Measurements from ENCODE around the gene MST1. TPM values are rescaled to one million over a fixed set of nuclear protein-coding genes. Genes with fewer than 3 reads are reported as not detected.

The MST1 gene
- total RNA-seq, 4 donors from 2014 or later: 0.89 to 7.3 (median 4.4) TPM

GRCh38 chr3:49719214-49719884 is 30.1 kb upstream of the MST1 start, which contains the start of gene AMIGO3:
TSS of gene AMIGO3 (minus strand) at chr3:49719684. CDS start at chr3:49719465, 219 bp downstream.
- peak within 1 kb of the TSS in 3 of 4 donors; percentile 68 to 75 (median 73) for H3K27ac ChIP-seq
- peak in 1 of 2 donors; percentile 34 for TF ChIP-seq POLR2A (IDR thresholded peaks at IDR 0.05)
- no peak for TF ChIP-seq EP300 (IDR thresholded peaks at IDR 0.05)
- peak; percentile 32 for TF ChIP-seq POLR2AphosphoS5 (IDR thresholded peaks at IDR 0.05)
- peak in 3 of 4 experiments; percentile 69 to 80 (median 77) for TF ChIP-seq CTCF (IDR thresholded peaks at IDR 0.05)
- H3K4me3 ChIP-seq: peak within 1 kb of the TSS; percentile 32 to 62
- peaks cover 0 to 54% (median 17%) of the 10 kb centered on the region in 3 donors for H3K4me1 ChIP-seq
- H3K36me3 ChIP-seq: peaks cover 0 to 47% of the 10 kb centered on the region in 2 donors
- peak; percentile 81 for ATAC-seq
- WGBS, 2 donors (ENCODE audit: low coverage in 1 of 2): 0% methylated on average over 2 of the region's 50 CpGs; no CpG with 5 or more reads in 1 of the 2 donors
- no peaks in the 10 kb centered on the region for H3K27me3 ChIP-seq
- no peaks in the 10 kb centered on the region for H3K9me3 ChIP-seq

GRCh38 chr3:49718858-49719213 is 29.6 kb upstream of the MST1 start:
- H3K4me3 ChIP-seq: peak overlapping the region; percentile 32 to 62

GRCh38 chr3:49717959-49718857 is 28.9 kb upstream of the MST1 start:
- peaks cover 0 to 58% of the 10 kb centered on the region in 2 donors for H3K36me3 ChIP-seq
- no peaks in the 10 kb centered on the region for H3K27me3 ChIP-seq
- peak overlapping the region in 1 of 2 donors; percentile 62 for H3K4me3 ChIP-seq
- H3K4me1 ChIP-seq: peaks cover 0 to 47% (median 17%) of the 10 kb centered on the region in 3 donors
- no peak for ATAC-seq
- 60% methylated on average over 3 of the region's 75 CpGs; no CpG with 5 or more reads in 1 of the 2 donors for WGBS, 2 donors (ENCODE audit: low coverage in 1 of 2)
- TF ChIP-seq POLR2A (IDR thresholded peaks at IDR 0.05): no peak
- no peak for TF ChIP-seq CTCF (IDR thresholded peaks at IDR 0.05)
- TF ChIP-seq POLR2AphosphoS5 (IDR thresholded peaks at IDR 0.05): no peak
- no peak for TF ChIP-seq EP300 (IDR thresholded peaks at IDR 0.05)
- H3K9me3 ChIP-seq: no peaks in the 10 kb centered on the region
- no peak overlapping the region for H3K27ac ChIP-seq

More at GRCh38 chr3:49718858-49719213, 29.6 kb upstream of the MST1 start:
- ATAC-seq: no peak
- no peak for TF ChIP-seq EP300 (IDR thresholded peaks at IDR 0.05)
- no peak for TF ChIP-seq POLR2AphosphoS5 (IDR thresholded peaks at IDR 0.05)
- TF ChIP-seq POLR2A (IDR thresholded peaks at IDR 0.05): no peak
- no peak for TF ChIP-seq CTCF (IDR thresholded peaks at IDR 0.05)
- no peak overlapping the region for H3K27ac ChIP-seq
- peaks cover 0 to 52% of the 10 kb centered on the region in 2 donors for H3K36me3 ChIP-seq
- H3K27me3 ChIP-seq: no peaks in the 10 kb centered on the region
- H3K9me3 ChIP-seq: no peaks in the 10 kb centered on the region
- WGBS, 2 donors (ENCODE audit: low coverage in 1 of 2): 13% methylated on average over 11 of the region's 33 CpGs; no CpG with 5 or more reads in 1 of the 2 donors
- peaks cover 0 to 51% (median 17%) of the 10 kb centered on the region in 3 donors for H3K4me1 ChIP-seq

GRCh38 chr3:49717211-49717958 is 28.1 kb upstream of the MST1 start:
- Histone ChIP-seq H3K27me3 (no peaks in the 10 kb centered on the region), H3K4me1 (peaks cover 0 to 39% (median 9%) of the 10 kb centered on the region in 3 donors), H3K9me3 (no peaks in the 10 kb centered on the region), H3K27ac (no peak overlapping the region), H3K36me3 (peaks cover 0 to 65% of the 10 kb centered on the region in 2 donors), H3K4me3 (no peak overlapping the region)
- TF ChIP-seq CTCF (IDR thresholded peaks at IDR 0.05) (no peak), POLR2A (IDR thresholded peaks at IDR 0.05) (no peak), EP300 (IDR thresholded peaks at IDR 0.05) (no peak), POLR2AphosphoS5 (IDR thresholded peaks at IDR 0.05) (no peak)
- 100% methylated on average over 3 of the region's 14 CpGs; no CpG with 5 or more reads in 1 of the 2 donors for WGBS, 2 donors (ENCODE audit: low coverage in 1 of 2)
- ATAC-seq: no peak
